HepG2 (cell line): Measurements from ENCODE around the gene GFER. TPM values are rescaled to one million over a fixed set of nuclear protein-coding genes. Genes with fewer than 3 reads are reported as not detected.
A peak's percentile ranks its signal among the peaks of the same experiment; 100 is the strongest.

Experiments used
- ATF3 ChIP-seq: sonication (generic); formaldehyde crosslinking; IDR thresholded peaks from 2 replicates; pipeline ENCODE4 v1.4.0; 2020; ENCODE audit warnings: missing genetic modification reagents
- ATF7-NPFF ChIP-seq: sonication (generic); formaldehyde crosslinking; IDR thresholded peaks from 2 replicates; pipeline ENCODE4 v1.8.1; 2023; ENCODE audit warnings: mild to moderate bottlenecking, low read depth, missing genetic modification reagents, moderate library complexity
- DPF2 ChIP-seq: sonication (generic); formaldehyde crosslinking; IDR thresholded peaks from 2 replicates; pipeline ENCODE4 v1.4.0; 2020; ENCODE audit warnings: mild to moderate bottlenecking, low read depth, missing genetic modification reagents, borderline replicate concordance
- FOXK1 ChIP-seq: sonication (generic); formaldehyde crosslinking; IDR thresholded peaks from 2 replicates; pipeline ENCODE4 v1.4.0; 2020; ENCODE audit warnings: low read depth, missing genetic modification reagents, borderline replicate concordance
- FOXO4 ChIP-seq: sonication (generic); formaldehyde crosslinking; conservative IDR thresholded peaks from 2 replicates; pipeline ENCODE4 v1.8.1; 2023; ENCODE audit warnings: missing genetic modification reagents
- GFI1 ChIP-seq: sonication (generic); formaldehyde crosslinking; IDR thresholded peaks from 2 replicates; pipeline ENCODE4 v1.5.0; 2020; ENCODE audit warnings: missing genetic modification reagents, mild to moderate bottlenecking, borderline replicate concordance
- GZF1 ChIP-seq: sonication (generic); formaldehyde crosslinking; IDR thresholded peaks from 2 replicates; pipeline ENCODE4 v1.5.1; 2020; ENCODE audit warnings: mild to moderate bottlenecking, missing genetic modification reagents
- HMG20B ChIP-seq: conservative IDR thresholded peaks from 2 replicates; pipeline ENCODE4 v1.6.1; 2016; ENCODE audit warnings: missing genetic modification reagents, missing compliant biosample characterization
- HNF4A ChIP-seq: sonication (generic); formaldehyde crosslinking; IDR thresholded peaks from 2 replicates; pipeline ENCODE4 v1.4.0; 2020; ENCODE audit warnings: missing genetic modification reagents
- JUND ChIP-seq: sonication (generic); formaldehyde crosslinking; IDR thresholded peaks from 2 replicates; pipeline ENCODE4 v1.8.0; 2022; ENCODE audit warnings: mild to moderate bottlenecking, missing genetic modification reagents
- MNT ChIP-seq: fragments of 450-650 bp; IDR thresholded peaks from 2 replicates; pipeline ENCODE4 v1.6.1; 2016
- REST ChIP-seq, 2 experiments: IDR thresholded peaks; 2 replicates each; pipeline ENCODE4 v1.6.1; 2011 to 2012; ENCODE audit warnings: low read length in 2 of 2, borderline replicate concordance in 1 of 2, low read depth in 1 of 2, mild to moderate bottlenecking in 1 of 2, moderate library complexity in 1 of 2
- SOX5 ChIP-seq: IDR thresholded peaks from 2 replicates; pipeline ENCODE4 v1.6.1; 2016; ENCODE audit warnings: borderline replicate concordance
- ZC3H13 ChIP-seq: sonication (generic); formaldehyde crosslinking; IDR thresholded peaks from 2 replicates; pipeline ENCODE4 v1.8.1; 2023; ENCODE audit warnings: mild to moderate bottlenecking, missing genetic modification reagents, moderate library complexity
- ZNF101 ChIP-seq: sonication (generic); formaldehyde crosslinking; IDR thresholded peaks from 2 replicates; pipeline ENCODE4 v1.4.0; 2020; ENCODE audit warnings: mild to moderate bottlenecking, low read depth, missing genetic modification reagents, borderline replicate concordance
- ZNF17 ChIP-seq: sonication (generic); formaldehyde crosslinking; IDR thresholded peaks from 2 replicates; pipeline ENCODE4 v1.5.0; 2020; ENCODE audit warnings: mild to moderate bottlenecking, missing genetic modification reagents
- ZNF207 ChIP-seq: fragments of 450-650 bp; IDR thresholded peaks from 2 replicates; pipeline ENCODE4 v1.6.1; 2016; ENCODE audit warnings: antibody characterized with exemption, borderline replicate concordance
- ZNF335 ChIP-seq: sonication (generic); formaldehyde crosslinking; IDR thresholded peaks from 2 replicates; pipeline ENCODE4 v1.4.0; 2020; ENCODE audit warnings: missing genetic modification reagents
- ZNF354B ChIP-seq: sonication (generic); formaldehyde crosslinking; IDR thresholded peaks from 2 replicates; pipeline ENCODE4 v1.8.0; 2022; ENCODE audit warnings: mild to moderate bottlenecking, missing genetic modification reagents
- ZNF564 ChIP-seq: sonication (generic); formaldehyde crosslinking; IDR thresholded peaks from 2 replicates; pipeline ENCODE4 v1.8.1; 2023; ENCODE audit warnings: mild to moderate bottlenecking, missing genetic modification reagents
- ZNF605 ChIP-seq: sonication (generic); formaldehyde crosslinking; IDR thresholded peaks from 2 replicates; pipeline ENCODE4 v1.8.0; 2022; ENCODE audit warnings: mild to moderate bottlenecking, missing genetic modification reagents
- ZSCAN21 ChIP-seq: sonication (generic); formaldehyde crosslinking; IDR thresholded peaks from 2 replicates; pipeline ENCODE4 v1.8.0; 2022; ENCODE audit warnings: mild to moderate bottlenecking, missing genetic modification reagents, moderate library complexity, borderline replicate concordance
- ZSCAN25 ChIP-seq: sonication (generic); formaldehyde crosslinking; IDR thresholded peaks from 2 replicates; pipeline ENCODE4 v1.8.0; 2022; ENCODE audit warnings: mild to moderate bottlenecking, missing genetic modification reagents
- polyA plus RNA-seq, 8 experiments: library from polyadenylated mRNA; depleted of rRNA in 3 of 8; stranded (reverse) in 7 of 8; unstranded in 1 of 8; fragments of >200 nt; fragmentation: Illumina TruSeq in 4 of 8; extraction: Trizol in 4 of 8; gene quantifications; 2 replicates each; pipeline versions ENCODE4 v1.2.1 to v1.2.3, GENCODE V29; 2011 to 2016; ENCODE audit warnings: low read depth in 4 of 8, missing spikeins in 1 of 8, mixed read lengths in 1 of 8; ENCODE audit not compliant: insufficient read depth in 1 of 8
- total RNA-seq, 5 experiments: library from RNA; depleted of rRNA; stranded (reverse); fragments of >200 nt; fragmentation: Illumina TruSeq; extraction: Trizol; gene quantifications; 2 replicates each; pipeline ENCODE4 v1.2.3, GENCODE V29; 2016; ENCODE audit warnings: low read depth in 1 of 5

Gene GFER
- total and polyA plus RNA-seq, 2 of the 13 experiments (the other 11 are each of a cell fraction or from before 2014, with no cell fraction given), result 28.6 to 71.7 TPM

- TF ChIP-seq REST (IDR thresholded peaks at IDR 0.05; ENCODE audit: borderline replicate concordance in 1 of 2, low read depth in 1 of 2, low read length in 2 of 2), result no peak
- no peak for TF ChIP-seq SOX5 (CRISPR knock-in tag)
- no peak for TF ChIP-seq ZNF207
- no peak for TF ChIP-seq FOXK1
- TF ChIP-seq HMG20B, result no peak
- no peak for TF ChIP-seq JUND (CRISPR knock-in tag)
- no peak for TF ChIP-seq ATF3 (CRISPR knock-in tag)
- no peak for TF ChIP-seq DPF2 (CRISPR knock-in tag)
- 0 out of 2 replicates have a peak, but pooled peaks have one; percentile 17 for TF ChIP-seq ZSCAN25
- no peak for TF ChIP-seq ZNF354B (CRISPR knock-in tag)
- peak; percentile 33; the same call in 1 of the 2 replicates for TF ChIP-seq ZNF605
- TF ChIP-seq HNF4A (CRISPR knock-in tag), result no peak
- peak; percentile 72; the same call in 1 of the 2 replicates for TF ChIP-seq ZC3H13
- no peak for TF ChIP-seq ZNF101 (CRISPR knock-in tag)
- no peak for TF ChIP-seq GZF1 (CRISPR knock-in tag)
- TF ChIP-seq MNT, result no peak
- TF ChIP-seq ATF7-NPFF (CRISPR knock-in tag), result no peak
- no peak for TF ChIP-seq GFI1 (CRISPR knock-in tag)
- no peak for TF ChIP-seq ZNF335 (CRISPR knock-in tag)
- TF ChIP-seq ZSCAN21, result no peak
- no peak for TF ChIP-seq ZNF17 (CRISPR knock-in tag)
- no peak for TF ChIP-seq FOXO4 (CRISPR knock-in tag)
- TF ChIP-seq ZNF564 (CRISPR knock-in tag), result no peak
Observed at GRCh38 chr16:1960665-1961630, 23.0 kb upstream of the GFER start (continued).
